ENCODE measurements around the gene HEXIM2.

GRCh38 chr17:45120558-45120957 is 41.1 kb upstream of the HEXIM2 start:
- TF ChIP-seq, protein P1, sequence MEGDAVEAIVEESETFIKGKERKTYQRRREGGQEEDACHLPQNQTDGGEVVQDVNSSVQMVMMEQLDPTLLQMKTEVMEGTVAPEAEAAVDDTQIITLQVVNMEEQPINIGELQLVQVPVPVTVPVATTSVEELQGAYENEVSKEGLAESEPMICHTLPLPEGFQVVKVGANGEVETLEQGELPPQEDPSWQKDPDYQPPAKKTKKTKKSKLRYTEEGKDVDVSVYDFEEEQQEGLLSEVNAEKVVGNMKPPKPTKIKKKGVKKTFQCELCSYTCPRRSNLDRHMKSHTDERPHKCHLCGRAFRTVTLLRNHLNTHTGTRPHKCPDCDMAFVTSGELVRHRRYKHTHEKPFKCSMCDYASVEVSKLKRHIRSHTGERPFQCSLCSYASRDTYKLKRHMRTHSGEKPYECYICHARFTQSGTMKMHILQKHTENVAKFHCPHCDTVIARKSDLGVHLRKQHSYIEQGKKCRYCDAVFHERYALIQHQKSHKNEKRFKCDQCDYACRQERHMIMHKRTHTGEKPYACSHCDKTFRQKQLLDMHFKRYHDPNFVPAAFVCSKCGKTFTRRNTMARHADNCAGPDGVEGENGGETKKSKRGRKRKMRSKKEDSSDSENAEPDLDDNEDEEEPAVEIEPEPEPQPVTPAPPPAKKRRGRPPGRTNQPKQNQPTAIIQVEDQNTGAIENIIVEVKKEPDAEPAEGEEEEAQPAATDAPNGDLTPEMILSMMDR (conservative IDR thresholded peaks at IDR 0.05 in 1 of 2, IDR thresholded peaks at IDR 0.05 in 1 of 2; ENCODE audit: low read depth in 1 of 2, low read length in 2 of 2): no peak
- TF ChIP-seq EZH2 (IDR thresholded peaks at IDR 0.05; ENCODE audit: low read length, missing control alignments): no peak

All from fibroblast of lung (primary cell).